Measurements from ENCODE around the gene MEGF10.

MEGF10 gene

DNA sequence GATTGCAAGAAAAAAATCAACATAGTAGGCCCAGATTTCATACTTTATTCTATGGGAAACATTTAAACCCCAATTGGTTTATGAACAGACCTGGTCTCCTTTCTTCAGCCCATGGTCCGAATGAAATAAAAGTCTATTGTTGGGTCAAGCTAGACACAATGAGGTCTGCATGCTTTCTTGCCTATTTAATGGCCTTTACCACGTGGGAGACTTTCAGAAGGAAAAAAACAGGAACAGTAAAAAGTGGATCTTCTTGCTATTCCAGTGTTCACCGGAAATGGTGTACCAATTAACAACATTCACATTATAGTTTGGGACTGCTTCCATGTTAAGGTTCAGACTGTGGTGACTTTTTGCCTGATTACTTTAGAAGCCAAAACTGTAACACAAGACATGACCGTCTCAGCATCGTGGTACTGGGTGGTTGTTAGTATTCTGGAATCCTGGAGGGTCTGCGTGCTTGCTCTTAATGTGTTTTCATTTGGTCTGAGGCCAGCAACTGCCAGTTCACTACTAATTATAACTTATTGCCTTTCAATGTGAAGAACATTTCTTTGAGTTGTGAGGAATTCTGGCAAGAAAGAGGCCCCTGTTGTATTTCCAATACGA, 141.5 kb downstream of the MEGF10 start:
- no peak for ATAC-seq
- TF ChIP-seq, protein P1, sequence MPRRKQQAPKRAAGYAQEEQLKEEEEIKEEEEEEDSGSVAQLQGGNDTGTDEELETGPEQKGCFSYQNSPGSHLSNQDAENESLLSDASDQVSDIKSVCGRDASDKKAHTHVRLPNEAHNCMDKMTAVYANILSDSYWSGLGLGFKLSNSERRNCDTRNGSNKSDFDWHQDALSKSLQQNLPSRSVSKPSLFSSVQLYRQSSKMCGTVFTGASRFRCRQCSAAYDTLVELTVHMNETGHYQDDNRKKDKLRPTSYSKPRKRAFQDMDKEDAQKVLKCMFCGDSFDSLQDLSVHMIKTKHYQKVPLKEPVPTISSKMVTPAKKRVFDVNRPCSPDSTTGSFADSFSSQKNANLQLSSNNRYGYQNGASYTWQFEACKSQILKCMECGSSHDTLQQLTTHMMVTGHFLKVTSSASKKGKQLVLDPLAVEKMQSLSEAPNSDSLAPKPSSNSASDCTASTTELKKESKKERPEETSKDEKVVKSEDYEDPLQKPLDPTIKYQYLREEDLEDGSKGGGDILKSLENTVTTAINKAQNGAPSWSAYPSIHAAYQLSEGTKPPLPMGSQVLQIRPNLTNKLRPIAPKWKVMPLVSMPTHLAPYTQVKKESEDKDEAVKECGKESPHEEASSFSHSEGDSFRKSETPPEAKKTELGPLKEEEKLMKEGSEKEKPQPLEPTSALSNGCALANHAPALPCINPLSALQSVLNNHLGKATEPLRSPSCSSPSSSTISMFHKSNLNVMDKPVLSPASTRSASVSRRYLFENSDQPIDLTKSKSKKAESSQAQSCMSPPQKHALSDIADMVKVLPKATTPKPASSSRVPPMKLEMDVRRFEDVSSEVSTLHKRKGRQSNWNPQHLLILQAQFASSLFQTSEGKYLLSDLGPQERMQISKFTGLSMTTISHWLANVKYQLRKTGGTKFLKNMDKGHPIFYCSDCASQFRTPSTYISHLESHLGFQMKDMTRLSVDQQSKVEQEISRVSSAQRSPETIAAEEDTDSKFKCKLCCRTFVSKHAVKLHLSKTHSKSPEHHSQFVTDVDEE (CRISPR knock-in tag; IDR thresholded peaks at IDR 0.05), result no peak
- TF ChIP-seq CSDC2 (CRISPR knock-in tag; IDR thresholded peaks at IDR 0.05) (no peak), OSR1 (CRISPR knock-in tag; IDR thresholded peaks at IDR 0.05) (no peak), ZNF565 (CRISPR knock-in tag; conservative IDR thresholded peaks at IDR 0.05; ENCODE audit: low read depth) (no peak), ESRRG (CRISPR knock-in tag; IDR thresholded peaks at IDR 0.05) (no peak), PPARA (CRISPR knock-in tag; IDR thresholded peaks at IDR 0.05; ENCODE audit: borderline replicate concordance) (no peak), ZNF70 (CRISPR knock-in tag; IDR thresholded peaks at IDR 0.05) (no peak), TOX (CRISPR knock-in tag; IDR thresholded peaks at IDR 0.05; ENCODE audit: borderline replicate concordance) (no peak), GLIS3 (CRISPR knock-in tag; IDR thresholded peaks at IDR 0.05) (no peak), ZFP30 (CRISPR knock-in tag; IDR thresholded peaks at IDR 0.05) (no peak)

DNA sequence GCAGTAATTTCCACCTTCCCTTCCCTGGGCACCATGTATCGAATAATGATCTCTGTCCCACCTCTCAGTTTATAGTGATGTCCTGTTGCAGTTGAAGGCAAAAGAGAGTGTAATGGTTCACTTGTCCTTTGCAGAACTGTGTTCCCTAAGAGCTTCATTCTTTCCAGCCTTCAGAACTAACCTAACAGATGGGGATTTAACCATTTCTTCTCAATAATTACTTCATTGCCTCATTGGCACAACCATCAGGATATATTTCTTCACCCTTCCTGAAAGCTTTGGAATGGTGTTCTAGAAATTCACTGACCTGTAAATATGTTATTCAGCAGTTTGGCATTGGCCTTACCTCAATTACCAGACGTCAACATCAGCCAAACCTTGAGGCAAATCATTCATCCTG, 142.9 kb downstream of the MEGF10 start:
- TF ChIP-seq CSDC2 (CRISPR knock-in tag; IDR thresholded peaks at IDR 0.05) (no peak), ZNF565 (CRISPR knock-in tag; conservative IDR thresholded peaks at IDR 0.05; ENCODE audit: low read depth) (no peak)

DNA sequence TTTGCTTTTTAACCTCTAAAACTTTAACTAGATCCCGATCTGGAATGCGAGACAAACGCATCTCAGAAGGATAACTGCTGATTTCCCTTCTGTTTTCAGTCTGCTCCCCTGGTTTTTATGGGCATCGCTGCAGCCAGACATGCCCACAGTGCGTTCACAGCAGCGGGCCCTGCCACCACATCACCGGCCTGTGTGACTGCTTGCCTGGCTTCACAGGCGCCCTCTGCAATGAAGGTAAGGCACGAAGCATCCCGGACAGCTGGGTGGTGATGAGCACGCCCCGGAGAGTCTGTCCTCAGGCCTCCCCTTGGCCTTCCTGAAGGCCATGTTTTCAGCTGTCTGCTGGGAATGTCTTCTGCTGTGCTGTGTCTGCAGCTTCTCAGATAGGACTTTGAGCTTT, 144.0 kb downstream of the MEGF10 start:
- no peak for TF ChIP-seq ARNTL (CRISPR knock-in tag; IDR thresholded peaks at IDR 0.05; ENCODE audit: borderline replicate concordance, low read depth)
- TF ChIP-seq ZFP30 (CRISPR knock-in tag; IDR thresholded peaks at IDR 0.05), result no peak
- TF ChIP-seq TOX (CRISPR knock-in tag; IDR thresholded peaks at IDR 0.05; ENCODE audit: borderline replicate concordance), result no peak
- TF ChIP-seq, protein P2, sequence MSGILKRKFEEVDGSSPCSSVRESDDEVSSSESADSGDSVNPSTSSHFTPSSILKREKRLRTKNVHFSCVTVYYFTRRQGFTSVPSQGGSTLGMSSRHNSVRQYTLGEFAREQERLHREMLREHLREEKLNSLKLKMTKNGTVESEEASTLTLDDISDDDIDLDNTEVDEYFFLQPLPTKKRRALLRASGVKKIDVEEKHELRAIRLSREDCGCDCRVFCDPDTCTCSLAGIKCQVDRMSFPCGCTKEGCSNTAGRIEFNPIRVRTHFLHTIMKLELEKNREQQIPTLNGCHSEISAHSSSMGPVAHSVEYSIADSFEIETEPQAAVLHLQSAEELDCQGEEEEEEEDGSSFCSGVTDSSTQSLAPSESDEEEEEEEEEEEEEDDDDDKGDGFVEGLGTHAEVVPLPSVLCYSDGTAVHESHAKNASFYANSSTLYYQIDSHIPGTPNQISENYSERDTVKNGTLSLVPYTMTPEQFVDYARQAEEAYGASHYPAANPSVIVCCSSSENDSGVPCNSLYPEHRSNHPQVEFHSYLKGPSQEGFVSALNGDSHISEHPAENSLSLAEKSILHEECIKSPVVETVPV (CRISPR knock-in tag; IDR thresholded peaks at IDR 0.05), result no peak
- TF ChIP-seq, protein P3, sequence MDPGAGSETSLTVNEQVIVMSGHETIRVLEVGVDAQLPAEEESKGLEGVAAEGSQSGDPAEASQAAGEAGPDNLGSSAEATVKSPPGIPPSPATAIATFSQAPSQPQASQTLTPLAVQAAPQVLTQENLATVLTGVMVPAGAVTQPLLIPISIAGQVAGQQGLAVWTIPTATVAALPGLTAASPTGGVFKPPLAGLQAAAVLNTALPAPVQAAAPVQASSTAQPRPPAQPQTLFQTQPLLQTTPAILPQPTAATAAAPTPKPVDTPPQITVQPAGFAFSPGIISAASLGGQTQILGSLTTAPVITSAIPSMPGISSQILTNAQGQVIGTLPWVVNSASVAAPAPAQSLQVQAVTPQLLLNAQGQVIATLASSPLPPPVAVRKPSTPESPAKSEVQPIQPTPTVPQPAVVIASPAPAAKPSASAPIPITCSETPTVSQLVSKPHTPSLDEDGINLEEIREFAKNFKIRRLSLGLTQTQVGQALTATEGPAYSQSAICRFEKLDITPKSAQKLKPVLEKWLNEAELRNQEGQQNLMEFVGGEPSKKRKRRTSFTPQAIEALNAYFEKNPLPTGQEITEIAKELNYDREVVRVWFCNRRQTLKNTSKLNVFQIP (CRISPR knock-in tag; IDR thresholded peaks at IDR 0.05; ENCODE audit: borderline replicate concordance, low read depth), result no peak
- TF ChIP-seq SNAI2 (CRISPR knock-in tag; IDR thresholded peaks at IDR 0.05), result no peak
- no peak for TF ChIP-seq GLIS3 (CRISPR knock-in tag; IDR thresholded peaks at IDR 0.05)
- no peak for TF ChIP-seq ZFP3 (CRISPR knock-in tag; IDR thresholded peaks at IDR 0.05)
- no peak for TF ChIP-seq ZNF8 (CRISPR knock-in tag; IDR thresholded peaks at IDR 0.05)
- TF ChIP-seq TCF4 (CRISPR knock-in tag; IDR thresholded peaks at IDR 0.05; ENCODE audit: borderline replicate concordance), result no peak
- TF ChIP-seq, protein P4, sequence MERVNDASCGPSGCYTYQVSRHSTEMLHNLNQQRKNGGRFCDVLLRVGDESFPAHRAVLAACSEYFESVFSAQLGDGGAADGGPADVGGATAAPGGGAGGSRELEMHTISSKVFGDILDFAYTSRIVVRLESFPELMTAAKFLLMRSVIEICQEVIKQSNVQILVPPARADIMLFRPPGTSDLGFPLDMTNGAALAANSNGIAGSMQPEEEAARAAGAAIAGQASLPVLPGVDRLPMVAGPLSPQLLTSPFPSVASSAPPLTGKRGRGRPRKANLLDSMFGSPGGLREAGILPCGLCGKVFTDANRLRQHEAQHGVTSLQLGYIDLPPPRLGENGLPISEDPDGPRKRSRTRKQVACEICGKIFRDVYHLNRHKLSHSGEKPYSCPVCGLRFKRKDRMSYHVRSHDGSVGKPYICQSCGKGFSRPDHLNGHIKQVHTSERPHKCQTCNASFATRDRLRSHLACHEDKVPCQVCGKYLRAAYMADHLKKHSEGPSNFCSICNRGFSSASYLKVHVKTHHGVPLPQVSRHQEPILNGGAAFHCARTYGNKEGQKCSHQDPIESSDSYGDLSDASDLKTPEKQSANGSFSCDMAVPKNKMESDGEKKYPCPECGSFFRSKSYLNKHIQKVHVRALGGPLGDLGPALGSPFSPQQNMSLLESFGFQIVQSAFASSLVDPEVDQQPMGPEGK (CRISPR knock-in tag; IDR thresholded peaks at IDR 0.05; ENCODE audit: borderline replicate concordance), result no peak
- no peak for TF ChIP-seq OSR1 (CRISPR knock-in tag; IDR thresholded peaks at IDR 0.05)
- TF ChIP-seq PPARA (CRISPR knock-in tag; IDR thresholded peaks at IDR 0.05; ENCODE audit: borderline replicate concordance), result no peak
- no peak for TF ChIP-seq BACH2 (CRISPR knock-in tag; IDR thresholded peaks at IDR 0.05; ENCODE audit: borderline replicate concordance)
- no peak for TF ChIP-seq ZNF70 (CRISPR knock-in tag; IDR thresholded peaks at IDR 0.05)
- no peak for ATAC-seq

More for the DNA sequence above, 142.9 kb downstream of the MEGF10 start:
- no peak for ATAC-seq

DNA sequence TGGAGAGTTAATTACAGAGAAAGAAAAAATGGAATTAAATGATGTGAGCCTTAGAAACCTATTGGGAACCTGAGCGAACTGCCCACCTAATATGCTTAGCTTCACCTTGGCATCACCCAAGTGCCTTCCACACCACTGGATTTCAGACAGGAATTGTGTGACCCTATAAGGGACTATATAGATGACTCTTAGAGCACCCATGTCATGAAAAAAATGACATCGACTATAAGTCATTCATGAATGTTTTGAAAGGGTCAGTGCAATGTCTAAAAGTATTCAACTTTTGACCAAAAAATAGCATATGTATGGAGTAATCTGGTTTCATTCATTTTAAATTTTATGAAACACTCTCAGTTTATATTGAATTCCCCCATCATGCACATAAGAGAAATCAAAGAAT, 145.2 kb downstream of the MEGF10 start:
- TF ChIP-seq GLIS3 (CRISPR knock-in tag; IDR thresholded peaks at IDR 0.05) (no peak), ARNTL (CRISPR knock-in tag; IDR thresholded peaks at IDR 0.05; ENCODE audit: borderline replicate concordance, low read depth) (no peak), BACH2 (CRISPR knock-in tag; IDR thresholded peaks at IDR 0.05; ENCODE audit: borderline replicate concordance) (no peak), ESRRG (CRISPR knock-in tag; IDR thresholded peaks at IDR 0.05) (no peak), SNAI2 (CRISPR knock-in tag; IDR thresholded peaks at IDR 0.05) (no peak), ZNF70 (CRISPR knock-in tag; IDR thresholded peaks at IDR 0.05) (no peak), OSR1 (CRISPR knock-in tag; IDR thresholded peaks at IDR 0.05) (no peak)
- TF ChIP-seq, protein P1 (CRISPR knock-in tag; IDR thresholded peaks at IDR 0.05), result no peak
- TF ChIP-seq, protein P2 (CRISPR knock-in tag; IDR thresholded peaks at IDR 0.05), result no peak
- no peak for ATAC-seq

Data from SK-N-SH treated with all-trans-retinoic acid at 6 μM for 48 hours (cell line).